ENCODE measurements around the gene TUBB.
"Not testable (repeated sequence)": the region's sequence is repeated elsewhere in the genome, so short reads cannot be mapped to it uniquely, and the experiment has no call there.

- not testable (repeated sequence) for TF ChIP-seq POLR2A, CTCF (IDR thresholded peaks at IDR 0.05)
These were observed 45.3 kb downstream of the TUBB start for GRCh38 chr6:30765495-30765894.

Data from body of pancreas (tissue), 4 donors.